GM21367 (cell line): ENCODE data around the gene SYT17.
"Not testable (repeated sequence)": the region's sequence is repeated elsewhere in the genome, so short reads cannot be mapped to it uniquely, and the experiment has no call there.

ENCODE experiments used
- ATAC-seq: cut with Tn5 transposase; IDR thresholded peaks from one replicate; pipeline ENCODE4 v1.9.1; 2021; ENCODE audit not compliant: unreplicated experiment

Gene SYT17

DNA sequence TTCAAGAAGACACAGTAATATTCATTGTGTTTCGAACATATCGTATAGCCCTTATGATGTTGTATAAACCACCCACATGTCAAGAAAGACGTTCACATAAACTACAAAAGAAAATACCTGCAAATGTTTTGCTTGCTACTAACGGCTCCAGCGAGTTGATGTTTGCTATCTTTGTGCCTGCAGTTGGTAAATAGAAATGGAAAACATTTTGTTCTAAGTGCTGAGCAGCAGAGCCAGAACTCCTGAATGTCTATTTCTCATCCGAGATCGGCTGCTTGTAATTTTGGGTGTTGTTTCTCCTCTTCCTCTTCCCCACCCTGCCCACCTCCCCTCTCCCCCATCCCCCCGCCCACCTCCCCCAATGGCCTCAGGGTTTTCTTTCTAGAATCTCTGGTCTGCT, 5.0 kb downstream of the SYT17 start:
- ATAC-seq = no peak

DNA sequence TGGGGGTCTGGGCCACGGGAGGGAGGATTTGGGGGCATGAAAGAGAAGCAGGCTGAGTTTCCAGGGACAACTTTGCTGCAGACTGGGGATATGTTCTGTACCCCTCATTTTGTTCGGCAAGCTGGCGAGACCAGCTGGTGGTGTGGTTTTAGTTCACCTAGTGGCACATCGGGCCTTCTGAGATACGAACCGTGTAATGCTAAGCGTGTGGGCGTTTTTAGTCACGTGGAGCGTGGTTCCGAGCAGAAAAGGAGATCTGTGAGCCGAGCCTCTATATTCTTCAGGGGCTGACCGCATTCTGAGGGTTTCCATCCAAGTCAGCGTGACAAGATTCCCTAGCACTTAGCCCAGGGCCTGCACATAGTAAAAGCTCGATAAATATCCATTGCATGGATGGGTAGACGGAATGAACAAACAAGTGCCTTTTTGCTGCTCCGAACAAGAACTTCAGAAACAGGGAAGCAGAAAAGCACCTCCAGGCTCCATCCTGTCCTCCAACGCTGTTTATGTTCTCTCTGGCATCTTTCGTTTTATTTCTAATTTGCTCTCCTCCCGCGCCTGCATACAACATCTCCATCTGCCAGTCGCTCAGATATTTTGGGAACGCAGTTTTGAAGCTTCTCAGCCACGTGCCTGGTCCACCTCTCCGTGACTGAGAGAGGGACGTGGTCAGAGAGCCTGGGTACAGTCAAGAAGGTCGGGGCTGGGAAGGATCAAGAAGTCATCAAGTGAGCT, 5.8 kb downstream of the SYT17 start:
- ATAC-seq = no peak

DNA sequence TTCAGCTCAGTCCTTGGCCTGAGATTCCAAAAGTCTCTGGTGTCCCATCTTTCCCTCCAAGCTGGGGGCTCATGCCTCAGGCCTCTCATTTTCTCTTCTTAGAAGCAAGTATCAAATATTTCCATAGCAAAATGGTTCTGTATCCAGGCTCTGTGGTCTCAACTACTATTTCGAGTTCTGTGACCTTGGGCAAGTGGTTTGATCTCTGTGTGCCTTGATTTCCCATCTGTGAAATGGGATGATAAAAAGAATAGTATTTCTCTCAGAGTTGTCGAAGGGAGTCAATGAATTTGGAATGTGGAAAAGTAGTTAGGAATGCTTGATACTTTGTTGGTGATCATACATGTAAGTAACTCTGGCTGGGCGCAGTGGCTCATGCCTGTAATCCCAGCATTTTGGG, 6.4 kb downstream of the SYT17 start:
- no peak for ATAC-seq

DNA sequence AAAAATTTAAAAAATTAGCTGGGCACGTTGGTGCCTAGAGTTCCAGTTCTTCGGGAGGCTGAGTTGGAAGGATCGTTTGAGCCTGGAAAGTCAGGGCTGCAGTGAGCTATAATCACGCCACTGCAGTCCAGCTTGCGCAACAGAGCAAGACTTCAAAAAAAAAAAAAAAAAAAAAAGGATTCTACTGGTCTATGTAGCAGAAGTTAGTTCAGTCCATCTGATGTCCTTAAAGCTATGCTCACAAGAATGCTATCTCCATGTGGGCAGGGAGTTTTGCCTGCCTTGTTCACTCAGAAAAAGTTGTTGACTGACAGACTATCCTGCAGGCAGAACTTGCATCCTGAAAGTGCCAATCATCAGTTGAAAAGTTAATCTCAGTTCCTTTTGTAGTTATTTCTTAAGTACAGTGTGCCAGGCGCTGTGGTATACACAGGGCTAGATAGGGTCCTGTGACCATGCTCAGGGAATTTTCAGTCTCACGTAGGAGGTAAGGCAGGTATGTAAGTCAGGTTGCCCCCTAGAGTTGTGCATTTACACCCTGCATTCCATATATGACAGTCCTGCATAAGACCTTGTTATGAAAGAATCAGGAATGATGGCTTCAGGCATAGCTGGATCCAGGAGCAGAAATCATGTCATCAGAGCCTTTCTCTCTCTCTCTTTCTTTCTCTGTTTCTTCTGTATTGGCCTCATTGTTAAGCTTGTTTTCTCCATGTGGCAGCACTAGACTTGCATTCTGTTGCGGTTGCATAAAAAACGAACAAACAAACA, 7.6 kb downstream of the SYT17 start:
- ATAC-seq = no peak

DNA sequence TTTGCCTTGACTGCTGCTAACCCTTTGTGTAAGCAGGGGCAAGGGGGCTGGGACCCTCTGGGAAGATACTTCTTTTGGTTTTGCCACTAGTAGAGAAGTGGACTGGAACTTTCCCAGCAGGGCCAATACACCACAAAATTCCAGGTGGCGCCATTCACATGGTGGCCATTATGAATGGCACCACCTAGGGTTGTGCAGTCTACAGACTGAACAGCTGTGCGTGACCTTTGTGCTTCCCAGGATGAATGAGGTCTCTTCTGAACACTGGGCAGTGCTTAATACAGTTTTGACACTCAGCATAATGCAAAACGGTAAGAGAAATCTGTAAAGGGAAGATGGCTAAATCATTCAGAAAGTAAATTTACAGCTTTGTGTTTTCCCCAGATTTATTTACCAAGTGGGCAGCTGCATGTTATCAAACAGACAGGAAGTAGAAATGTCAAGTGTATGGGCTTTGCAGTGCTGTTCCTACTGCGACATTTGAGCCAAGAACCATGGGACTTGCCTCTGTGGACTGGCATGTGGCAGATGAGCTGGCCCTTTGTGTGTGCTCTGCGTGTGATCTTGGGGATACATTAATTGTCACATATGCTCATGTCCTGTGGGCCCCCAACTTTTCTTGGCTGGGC, 9.2 kb downstream of the SYT17 start:
- ATAC-seq = no peak

DNA sequence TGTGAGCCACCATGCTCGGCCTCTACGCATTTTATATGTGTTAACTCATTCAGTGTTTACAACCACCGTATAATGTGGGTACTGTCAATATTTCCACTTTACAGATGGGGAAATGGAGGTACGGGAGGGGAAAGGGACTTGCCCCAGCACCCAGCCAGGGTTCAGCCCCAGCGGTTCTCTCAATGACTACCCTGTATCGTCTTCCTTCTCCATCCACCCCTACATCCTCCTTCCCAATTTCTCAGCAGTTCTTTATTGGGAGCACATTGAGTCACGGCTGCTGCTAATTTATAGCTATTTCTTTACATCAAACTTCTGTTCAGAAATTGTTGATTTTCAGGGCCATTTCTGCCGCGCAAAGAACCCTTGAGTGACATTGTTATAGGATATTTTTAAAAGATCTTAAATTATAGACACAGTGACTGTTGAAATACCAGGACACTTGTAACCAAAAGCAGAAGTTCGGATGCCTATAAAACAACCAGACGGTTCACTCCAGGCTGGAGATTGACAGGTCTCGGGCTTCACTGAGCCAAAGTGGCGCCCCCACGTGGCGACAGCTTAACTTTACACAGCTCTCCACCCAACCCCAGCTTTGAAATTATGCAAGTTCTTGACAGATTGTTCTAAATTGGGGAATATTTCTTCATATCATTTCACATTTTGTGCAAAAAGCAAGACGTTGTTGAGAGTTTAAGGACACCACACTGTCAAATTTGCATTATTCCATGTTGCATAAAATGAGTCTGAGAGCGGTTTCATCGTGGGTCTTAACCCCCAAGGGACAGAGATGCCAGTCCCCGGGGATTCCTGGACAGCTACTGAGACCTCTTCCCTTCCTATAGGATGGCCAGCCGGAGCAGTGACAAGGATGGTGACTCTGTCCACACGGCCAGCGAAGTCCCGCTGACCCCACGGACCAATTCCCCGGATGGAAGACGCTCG, 11.8 kb downstream of the SYT17 start:
- no peak for ATAC-seq

DNA sequence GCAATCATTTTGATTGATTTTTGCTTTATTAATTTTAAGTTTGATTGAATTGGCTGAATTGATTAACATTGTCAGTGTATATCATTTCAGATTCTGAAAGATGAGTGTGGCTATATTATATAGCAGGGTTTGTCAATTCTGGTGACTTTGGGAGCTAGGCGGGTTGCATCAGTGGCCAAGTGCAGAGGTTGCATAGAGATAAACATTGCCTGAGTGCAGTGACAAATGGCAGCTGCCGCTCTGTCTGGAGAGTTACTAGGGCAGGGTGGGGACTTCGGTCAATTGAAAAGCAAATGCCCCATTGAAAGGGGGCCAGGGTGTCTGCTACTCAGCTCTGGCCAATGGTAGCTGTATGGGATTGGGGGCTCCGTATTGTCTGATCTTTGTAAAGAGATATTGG, 12.7 kb downstream of the SYT17 start:
- no peak for ATAC-seq

DNA sequence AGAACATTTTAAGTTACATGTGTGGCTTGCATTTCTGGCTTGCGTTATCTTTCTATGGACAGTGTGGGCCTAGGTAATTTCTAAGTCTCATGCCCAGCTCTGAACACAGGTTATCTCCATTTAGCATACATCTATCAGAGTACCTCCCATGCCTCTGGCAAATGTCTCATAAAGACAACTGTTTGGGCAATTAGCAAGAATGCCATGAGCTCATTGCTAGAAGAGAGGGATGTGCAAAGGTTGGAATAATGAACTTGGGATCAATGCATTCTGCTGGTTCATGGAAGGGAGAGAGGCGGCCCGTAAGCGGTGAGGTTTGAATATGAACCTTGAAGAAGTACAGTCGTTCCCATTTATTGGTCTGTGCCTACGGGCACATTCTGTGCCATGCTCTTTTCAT, 14.4 kb downstream of the SYT17 start:
- ATAC-seq = no peak

DNA sequence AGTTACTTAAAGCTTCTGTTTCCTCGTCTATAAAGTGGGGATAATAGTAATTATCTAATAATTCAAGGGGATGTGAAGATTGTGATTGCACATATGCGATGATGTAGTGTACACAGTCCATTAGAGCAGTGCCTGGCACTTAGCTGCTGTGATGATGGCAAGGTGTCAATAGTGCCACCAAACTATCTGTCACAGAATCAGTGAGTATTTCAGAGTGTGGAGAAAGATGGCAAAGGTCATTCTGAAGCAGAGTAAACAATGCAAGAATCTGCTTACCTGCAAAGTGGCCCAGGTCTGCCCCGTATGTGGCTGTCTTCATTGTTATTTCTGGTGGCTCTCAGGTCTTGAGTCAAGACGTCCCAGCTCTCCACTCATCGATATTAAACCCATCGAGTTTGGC, 15.1 kb downstream of the SYT17 start:
- no peak for ATAC-seq

DNA sequence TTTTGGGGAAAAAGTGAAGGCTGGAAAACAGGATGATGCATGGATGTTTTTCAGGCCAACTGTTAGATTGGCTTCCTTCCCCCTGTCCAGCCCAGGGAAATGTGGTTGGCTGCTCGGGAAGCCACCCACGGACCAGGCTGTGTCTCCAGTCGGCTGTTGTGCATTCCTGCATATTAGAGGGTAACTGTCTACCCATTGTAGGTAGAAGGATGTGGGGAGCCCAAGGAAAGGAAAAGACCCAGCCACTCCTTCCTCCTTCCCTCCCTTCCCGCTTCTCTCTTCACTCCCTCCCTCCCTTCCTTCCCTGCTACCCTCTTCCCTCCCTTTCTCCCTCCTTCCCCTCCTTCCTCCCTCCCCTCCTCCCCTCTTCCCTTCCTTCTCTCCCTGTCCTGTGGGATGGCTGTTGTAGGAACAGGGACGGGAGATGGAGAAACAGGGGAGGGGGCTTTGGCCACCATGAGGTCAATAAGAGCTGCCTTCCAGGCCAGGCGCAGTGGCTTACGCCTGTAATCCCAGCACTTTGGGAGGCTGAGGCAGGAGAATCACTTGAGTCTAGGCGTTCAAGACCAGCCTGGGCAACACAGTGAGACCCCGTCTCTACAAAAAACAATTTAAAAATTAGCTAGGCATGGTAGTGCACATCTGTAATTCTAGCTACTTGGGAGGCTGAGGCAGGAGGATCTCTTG, 16.9 kb downstream of the SYT17 start:
- no peak for ATAC-seq

DNA sequence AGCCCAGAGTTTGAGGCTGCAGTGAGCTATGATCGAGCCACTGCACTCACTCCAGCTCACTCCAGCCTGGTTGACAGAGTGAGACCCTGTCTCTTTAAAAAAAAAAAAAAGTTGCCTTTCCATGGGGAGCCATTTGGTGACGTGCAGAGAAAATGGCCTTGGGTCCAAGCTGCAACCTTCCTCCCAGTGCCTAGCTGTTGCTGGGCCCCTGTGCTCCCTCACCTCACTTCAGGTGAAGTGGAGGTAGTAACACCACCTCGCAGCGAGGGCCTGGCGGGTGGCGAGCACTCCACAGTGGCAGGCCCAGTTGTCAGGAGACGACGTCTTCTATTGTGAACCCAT, 17.4 kb downstream of the SYT17 start:
- ATAC-seq = no peak

DNA sequence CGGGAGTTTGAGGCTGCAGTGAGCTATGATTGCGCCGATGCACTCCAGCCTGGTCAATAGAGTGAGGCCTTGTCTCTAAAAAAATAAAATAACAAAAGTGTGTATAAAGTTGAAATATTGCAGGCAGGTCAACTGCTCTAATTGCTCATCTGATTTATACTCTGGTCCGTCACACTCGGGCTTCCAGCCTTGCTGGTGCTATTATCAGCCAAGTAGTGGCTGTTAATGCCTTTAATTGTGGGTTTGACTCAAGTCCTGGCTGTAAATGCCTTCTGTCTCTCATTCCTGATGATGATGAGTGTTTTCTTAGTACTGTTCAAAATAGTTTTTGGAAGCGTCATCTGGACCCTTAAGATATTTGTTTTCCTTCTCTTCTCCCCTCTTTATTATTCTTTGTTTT, 18.4 kb downstream of the SYT17 start:
- no peak for ATAC-seq

DNA sequence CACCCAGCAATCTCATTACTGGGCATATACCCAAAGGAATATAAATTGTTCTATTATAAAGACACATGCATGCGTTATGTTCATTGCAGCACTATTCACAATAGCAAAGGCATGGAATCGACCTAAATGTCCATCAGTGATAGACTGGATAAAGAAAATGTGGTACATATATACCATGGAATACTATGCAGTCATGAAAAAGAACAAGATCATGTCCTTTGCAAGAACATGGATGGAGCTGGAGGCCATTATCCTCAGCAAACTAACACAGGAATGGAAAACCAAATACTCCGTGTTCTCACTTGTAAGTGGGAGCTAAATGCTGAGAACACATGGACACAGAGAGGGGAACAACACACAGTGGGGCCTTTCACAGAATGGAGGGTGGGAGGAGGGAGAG, 19.9 kb downstream of the SYT17 start:
- ATAC-seq = not testable (repeated sequence)

DNA sequence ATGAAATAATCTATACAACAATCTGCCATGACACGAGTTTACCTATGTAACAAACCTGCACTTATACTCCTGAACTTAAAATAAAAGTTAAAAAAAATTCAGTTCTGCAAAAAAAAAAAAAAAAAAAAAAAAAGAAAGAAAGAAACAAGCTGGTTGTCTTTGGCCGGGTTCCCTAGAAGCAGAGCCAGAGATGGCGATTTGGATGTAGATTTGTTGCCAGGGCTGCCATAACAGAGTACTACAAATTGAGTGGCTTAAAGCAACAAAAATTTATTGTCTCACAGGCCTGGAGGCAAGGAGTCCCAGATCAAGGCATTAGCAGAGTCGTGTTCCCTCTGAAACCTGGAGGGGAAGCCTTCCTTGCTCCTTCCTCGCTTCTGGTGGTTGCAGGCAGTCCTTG, 20.4 kb downstream of the SYT17 start:
- ATAC-seq = no peak

DNA sequence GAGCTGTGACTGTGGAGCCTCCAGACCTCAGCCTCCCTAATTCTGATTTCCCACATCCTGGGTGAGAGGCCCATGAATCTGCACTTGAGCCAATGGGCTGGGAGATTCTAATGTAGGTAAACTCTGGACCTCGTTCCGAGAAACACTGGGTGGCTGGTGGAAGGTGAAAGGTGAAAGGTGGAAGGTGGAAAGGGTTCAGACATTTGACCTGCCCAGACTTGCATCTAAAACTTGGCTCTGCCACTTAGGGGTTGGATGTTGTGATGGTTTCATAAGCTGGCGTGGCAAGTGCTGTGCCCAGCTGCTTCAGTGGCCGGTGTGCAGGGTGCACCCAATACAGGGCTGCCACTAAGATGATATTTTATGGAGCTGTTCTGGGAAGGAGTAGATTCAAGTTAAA, 24.8 kb downstream of the SYT17 start:
- no peak for ATAC-seq

DNA sequence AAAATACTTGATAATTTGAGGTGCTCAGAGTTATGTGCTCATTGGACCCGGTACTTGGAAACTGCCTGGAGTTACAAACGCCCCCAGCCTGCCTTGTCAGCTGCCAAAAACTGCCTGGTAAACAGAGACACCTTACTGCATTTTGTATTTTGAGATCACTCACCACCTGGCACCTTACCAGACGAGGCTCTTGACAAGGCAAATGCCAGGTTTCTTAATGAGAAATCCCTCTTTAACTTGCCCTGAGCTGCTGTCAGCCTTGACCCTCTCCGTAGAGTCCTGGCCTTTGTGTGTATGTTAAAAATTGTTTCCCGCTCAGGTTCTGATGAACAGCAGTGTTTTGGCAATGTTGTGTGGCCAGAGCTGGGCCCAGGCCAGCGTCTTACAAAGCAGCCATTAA, 28.8 kb downstream of the SYT17 start:
- ATAC-seq = no peak

DNA sequence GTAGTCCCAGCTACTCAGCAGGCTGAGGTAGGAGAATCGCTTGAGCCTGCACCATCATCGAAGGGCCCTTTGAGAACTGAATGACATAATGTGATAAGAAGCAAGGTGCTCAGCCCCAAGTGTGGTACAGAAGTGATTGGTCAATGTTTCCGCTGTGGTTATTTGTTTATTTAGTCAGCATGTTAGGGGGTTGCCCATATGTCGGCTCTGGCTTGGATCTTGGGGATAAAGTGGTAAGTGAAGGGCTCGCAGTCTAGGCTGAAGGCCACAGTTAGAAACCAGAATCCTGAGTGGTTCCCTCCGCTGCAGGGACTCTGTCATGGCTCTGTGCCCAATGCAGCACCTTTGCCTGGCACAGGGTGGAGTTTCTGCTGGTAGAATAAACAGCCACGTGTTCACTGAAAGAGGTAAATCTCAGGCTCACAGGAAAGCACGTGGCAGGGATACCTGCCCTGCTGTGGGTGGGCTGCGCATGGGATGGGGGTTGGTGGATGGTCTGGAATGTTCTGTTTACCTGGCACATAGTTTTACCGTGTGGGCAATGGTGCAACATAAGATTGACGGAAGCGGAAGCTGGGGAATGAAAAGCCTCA, 35.4 kb downstream of the SYT17 start:
- no peak for ATAC-seq

DNA sequence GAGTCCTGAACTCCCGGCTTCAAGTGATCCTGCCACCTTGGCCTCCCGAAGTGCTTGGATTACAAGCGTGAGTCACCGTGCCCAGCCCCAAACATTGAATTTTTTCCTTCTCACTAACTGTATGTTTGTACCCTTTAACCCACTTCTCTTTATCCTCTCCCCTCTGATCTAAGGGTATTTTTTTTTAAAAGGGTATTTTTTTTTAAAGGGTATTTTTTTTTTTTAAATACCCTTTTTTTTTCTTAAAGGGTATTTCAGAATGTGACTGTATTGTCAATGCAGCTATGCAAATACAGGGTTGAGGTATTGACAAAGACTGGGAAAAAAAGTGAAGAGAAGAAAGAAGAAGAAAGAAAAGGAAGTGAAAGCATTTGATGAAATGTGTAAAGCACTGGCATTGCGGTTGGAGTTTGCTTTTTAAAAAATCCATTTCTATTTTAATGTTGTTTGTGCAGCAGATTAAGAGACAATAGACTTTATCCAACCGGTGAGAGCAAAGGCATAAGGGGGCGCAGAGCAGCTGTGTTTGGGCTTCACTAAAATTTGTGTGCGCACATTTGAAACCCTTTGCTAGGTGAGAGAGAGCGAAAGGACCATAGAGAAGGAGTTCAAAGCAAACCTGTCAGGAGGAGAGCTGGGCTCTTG, 42.4 kb downstream of the SYT17 start:
- peak; percentile 76 for ATAC-seq

DNA sequence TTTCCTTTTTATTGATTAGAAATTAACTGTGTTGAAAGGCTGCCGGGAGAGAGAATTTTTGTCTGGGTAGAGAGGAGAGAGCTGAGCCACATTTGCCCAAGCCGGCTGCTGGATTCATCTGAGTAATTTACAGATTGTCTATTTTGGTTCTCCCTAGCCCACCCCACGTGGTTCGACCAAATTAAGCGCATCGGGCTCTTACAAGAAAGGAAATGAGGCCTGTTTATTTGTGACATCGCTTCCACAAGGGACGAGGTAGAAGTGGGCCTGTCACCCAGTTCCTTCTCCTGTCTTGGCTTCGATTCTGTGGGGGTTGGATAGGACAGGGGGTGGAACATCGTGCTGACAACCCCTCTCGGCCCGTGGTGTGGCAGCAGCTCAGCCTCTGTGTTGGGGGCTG, 42.9 kb downstream of the SYT17 start:
- peak; percentile 23 for ATAC-seq

DNA sequence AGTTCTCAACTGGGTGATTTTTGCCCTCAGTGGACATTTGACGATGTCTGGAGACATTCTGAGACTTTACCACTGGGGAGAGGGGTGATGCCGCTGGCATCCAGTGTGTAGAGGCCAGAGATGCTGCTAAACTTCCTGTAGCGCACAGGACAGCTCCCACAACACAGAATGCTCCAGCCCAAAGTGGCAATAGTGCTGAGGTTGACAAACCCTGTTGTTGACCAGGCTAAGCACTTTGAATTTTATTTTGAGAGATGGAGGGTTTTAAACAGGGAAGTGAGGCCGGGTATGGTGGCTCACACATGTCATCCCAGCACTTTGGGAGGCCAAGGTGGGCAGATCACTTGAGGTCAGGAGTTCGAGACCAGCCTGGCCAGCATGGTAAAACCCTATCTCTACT, 44.0 kb downstream of the SYT17 start:
- no peak for ATAC-seq
